GM19463 (cell line): ENCODE results near the gene G6PC3.
A peak's percentile ranks its signal among the peaks of the same experiment; 100 is the strongest.
"Not testable (repeated sequence)": the region's sequence is repeated elsewhere in the genome, so short reads cannot be mapped to it uniquely, and the experiment has no call there.

ENCODE experiments used
- ATAC-seq: cut with Tn5 transposase; IDR thresholded peaks from one replicate; pipeline ENCODE4 v1.9.1; 2021; ENCODE audit warnings: mild to moderate bottlenecking, moderate library complexity; ENCODE audit not compliant: unreplicated experiment

Gene G6PC3, protein sequence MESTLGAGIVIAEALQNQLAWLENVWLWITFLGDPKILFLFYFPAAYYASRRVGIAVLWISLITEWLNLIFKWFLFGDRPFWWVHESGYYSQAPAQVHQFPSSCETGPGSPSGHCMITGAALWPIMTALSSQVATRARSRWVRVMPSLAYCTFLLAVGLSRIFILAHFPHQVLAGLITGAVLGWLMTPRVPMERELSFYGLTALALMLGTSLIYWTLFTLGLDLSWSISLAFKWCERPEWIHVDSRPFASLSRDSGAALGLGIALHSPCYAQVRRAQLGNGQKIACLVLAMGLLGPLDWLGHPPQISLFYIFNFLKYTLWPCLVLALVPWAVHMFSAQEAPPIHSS

GRCh38 chr17:44070455-44071197 is at the start of gene G6PC3:
G6PC3 (plus strand) TSS chr17:44070735; CDS start chr17:44070966, 231 bp downstream.
- ATAC-seq, result peak; percentile 71

DNA sequence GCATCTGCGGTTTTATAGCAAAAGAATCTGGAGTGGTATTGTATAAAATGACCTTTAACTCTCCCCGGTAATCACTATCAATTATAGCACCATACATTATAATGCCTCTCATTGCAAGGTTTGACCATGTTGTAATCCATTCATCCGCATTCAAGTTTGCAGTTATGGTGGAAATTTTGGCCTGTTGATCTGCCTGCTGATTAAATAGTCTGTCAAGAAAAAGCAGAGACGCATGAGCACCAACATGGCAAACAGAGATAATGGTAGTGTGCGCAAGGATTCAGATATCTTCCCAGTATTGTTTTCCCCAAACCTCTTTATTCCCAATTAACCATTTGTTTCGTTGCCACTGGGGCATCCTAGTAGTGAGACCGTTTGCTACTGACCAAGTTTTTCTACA is 49.3 kb upstream of the G6PC3 start:
- ATAC-seq, result not testable (repeated sequence)

DNA sequence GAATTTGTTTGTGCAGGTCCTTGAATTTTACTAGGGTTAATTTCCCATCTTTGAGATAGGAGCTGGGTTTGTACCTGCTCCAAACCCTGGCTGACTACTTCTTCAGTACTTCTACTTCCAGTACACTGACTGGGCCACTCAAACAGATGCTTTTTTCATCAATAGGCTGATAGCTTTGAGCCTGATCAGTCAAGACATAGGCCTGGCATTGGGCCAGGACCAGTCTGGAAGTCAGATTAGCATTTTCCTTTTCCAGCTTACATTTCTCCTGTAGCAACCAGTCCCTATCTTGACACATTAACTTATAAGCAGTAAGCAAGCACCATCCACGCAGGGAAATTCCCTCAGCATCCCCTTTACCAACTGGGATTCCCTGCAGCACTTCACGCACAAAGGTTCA is 48.3 kb upstream of the G6PC3 start:
- no peak for ATAC-seq

- ATAC-seq, result no peak
Measured at GRCh38 chr17:44023545-44024270, 46.8 kb upstream of the G6PC3 start.

- ATAC-seq, result no peak
Measured at GRCh38 chr17:44024271-44024663, 46.3 kb upstream of the G6PC3 start.

DNA sequence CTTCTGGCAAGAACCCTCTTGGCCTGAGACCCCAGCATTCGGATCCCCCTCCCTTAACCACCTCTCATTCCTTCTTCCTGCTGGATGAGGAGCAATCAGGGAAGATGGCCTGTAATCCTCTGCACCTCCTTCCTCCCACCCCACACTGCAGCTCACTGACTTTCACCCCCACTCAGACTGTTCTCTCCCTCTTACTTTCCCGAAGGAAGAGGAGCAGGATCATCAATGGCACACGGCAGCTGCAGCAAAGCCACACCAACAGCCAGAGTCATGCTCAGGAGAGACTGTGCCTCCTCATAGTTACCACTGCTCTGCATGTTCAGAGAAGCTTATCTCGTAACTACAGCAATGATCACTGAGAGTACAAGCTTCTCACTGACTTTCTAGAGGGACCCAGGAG is 45.7 kb upstream of the G6PC3 start:
- no peak for ATAC-seq

DNA sequence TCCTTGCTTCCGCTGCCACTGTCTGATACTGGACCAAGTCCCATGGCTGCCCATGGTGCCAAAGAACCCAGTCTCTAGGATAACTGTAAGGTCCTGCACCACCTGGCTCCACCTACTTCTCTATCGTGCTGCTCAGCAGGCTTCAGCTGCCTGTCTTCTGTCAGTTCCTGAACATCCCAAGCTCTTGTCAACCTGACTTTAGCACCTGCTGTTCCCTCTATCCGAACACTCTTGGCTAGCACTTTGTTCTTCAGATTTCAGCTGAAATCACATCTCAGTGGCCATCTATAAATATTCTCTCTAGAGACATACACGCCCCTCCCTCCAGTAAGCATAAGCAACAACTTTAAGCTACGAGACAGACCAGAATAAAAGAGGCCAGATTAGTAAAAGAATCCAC is 40.8 kb upstream of the G6PC3 start:
- no peak for ATAC-seq

GRCh38 chr17:44030482-44030881 is 40.1 kb upstream of the G6PC3 start:
- ATAC-seq, result no peak

GRCh38 chr17:44033861-44034408 is 36.6 kb upstream of the G6PC3 start:
- no peak for ATAC-seq

- not testable (repeated sequence) for ATAC-seq
Measured at GRCh38 chr17:44034688-44035087, 35.8 kb upstream of the G6PC3 start.

GRCh38 chr17:44037471-44037870 is 33.1 kb upstream of the G6PC3 start:
- ATAC-seq, result no peak

DNA sequence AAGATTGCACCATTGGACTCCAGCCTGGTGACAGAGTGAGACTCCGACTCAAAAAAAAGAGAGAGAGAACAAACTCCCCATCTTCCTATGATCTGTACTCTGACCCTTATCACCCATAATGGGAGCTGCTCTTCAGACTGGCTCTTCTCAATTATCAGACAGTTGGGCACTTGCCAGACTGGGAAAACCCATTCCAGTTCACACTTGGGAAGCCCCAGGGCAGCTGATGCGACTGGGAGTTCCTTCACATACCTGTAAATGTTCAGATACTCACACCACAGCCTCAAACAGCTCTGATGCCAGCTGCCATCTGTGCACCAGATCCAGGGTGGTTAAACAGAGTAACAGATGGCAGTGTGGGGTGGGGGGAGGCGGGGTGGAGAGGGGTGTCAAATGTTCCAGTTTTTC is 31.9 kb upstream of the G6PC3 start:
- ATAC-seq, result no peak

DNA sequence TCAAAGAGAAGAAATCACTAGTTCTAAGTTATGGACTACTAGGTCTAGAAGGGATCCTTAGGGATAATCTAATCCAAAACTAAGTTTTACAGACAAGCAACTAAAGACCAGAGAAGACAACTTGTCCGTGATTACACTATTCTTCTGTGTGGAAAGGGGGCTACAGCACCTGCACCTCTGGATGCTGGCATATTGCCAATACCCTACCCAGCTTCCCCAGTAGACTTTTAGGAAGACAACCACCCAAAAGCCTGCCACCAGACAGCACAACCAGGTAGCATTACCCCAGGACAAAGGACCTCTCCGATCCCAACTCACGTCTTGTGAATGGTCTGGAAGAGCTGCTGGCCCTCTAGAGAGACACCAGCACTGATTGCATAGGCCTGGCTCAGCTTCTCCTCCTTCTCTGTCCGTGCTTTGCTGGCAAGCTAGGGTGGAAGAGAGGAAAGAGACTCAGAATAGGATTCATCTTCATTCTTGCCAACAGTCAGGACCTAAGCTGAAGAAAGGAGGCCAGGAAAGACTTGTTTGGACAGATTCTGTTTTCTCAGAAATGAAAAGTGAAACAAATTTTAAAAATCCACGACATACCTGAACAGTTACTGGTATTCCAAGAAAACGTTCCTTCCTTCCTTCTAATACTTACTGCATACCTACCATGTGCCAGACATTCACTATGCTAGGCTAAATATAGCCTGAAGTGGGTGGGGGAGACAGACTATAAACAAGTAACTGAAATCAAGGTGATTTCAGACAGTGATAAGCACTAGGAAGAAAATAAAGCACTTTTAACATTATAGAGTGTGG is 30.5 kb upstream of the G6PC3 start:
- no peak for ATAC-seq

DNA sequence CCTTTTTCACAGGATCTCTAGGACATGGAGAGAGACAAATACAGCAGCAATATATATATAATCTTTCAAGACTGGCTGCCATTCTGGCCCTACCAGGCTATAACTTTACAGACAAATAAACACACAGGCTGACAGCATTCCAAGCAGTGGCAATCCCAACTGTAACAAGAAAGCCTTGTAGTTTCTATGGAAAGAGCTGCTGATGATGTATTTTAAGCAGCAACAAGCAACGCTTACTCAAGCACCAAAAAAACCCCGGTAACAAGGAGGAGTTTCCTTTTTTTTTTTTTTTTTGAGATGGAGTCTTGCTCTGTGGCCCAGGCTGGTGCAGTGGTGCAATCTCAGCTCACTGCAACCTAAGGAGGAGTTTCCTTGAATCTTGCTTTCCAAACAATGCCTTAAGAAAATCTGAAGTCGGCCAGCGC is 27.3 kb upstream of the G6PC3 start:
- no peak for ATAC-seq

DNA sequence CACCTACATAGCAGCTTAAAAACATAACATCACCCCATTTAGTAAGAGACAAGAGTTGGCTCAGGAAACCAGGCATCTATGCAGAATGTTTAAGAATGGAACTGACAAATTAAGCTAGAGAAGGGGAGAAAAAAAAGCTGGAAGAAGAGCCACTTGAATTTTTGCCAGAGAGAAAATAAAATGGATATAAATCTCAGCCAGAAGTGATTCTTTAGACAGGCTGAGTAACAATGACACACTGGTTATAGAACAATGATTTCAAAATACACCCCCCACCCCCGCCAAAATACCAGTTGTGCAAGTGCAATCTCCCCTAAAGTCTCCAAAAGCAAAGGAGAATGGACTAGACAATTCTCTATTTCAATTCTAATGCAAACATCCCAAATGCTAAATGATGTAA is 26.5 kb upstream of the G6PC3 start:
- ATAC-seq, result no peak

- ATAC-seq, result no peak
Measured at GRCh38 chr17:44045486-44045885, 25.0 kb upstream of the G6PC3 start.

- ATAC-seq, result not testable (repeated sequence)
Measured at GRCh38 chr17:44046893-44047292, 23.6 kb upstream of the G6PC3 start.

DNA sequence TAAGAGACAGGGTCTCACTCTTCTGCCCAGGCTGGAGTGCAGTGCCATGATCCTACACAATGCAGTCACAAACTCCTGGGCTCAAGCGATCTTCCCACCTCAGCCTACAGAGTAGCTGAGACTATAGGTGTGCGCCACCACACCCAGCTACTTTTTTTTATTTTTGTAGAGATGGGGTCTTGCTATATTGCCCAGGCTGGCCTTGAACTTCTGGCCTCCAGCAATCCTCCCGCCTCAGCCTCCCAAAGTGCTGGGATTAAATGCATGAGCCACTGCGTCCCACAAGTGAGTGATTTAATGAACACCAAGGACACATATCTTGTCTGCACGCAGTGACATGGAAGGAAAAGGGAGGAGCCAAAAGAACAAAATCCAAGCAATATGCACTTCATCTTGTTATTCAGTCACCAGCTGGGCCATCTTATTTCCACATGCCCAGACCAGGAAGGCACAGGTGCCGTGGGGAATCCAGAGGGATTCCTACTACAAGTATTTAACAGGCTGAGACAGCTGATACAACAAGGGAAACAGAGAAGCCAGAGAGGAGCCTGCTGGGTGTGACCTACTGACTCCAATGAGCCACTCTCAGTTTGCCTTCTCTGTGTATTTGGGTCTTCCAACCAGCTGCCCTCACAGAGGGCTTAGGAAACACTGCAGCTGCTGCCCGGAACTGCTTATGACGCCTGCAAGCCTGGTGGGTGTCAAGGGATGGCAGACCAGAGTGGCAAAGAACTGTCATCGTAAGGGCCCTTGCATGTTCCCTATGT is 21.1 kb upstream of the G6PC3 start:
- ATAC-seq, result no peak

DNA sequence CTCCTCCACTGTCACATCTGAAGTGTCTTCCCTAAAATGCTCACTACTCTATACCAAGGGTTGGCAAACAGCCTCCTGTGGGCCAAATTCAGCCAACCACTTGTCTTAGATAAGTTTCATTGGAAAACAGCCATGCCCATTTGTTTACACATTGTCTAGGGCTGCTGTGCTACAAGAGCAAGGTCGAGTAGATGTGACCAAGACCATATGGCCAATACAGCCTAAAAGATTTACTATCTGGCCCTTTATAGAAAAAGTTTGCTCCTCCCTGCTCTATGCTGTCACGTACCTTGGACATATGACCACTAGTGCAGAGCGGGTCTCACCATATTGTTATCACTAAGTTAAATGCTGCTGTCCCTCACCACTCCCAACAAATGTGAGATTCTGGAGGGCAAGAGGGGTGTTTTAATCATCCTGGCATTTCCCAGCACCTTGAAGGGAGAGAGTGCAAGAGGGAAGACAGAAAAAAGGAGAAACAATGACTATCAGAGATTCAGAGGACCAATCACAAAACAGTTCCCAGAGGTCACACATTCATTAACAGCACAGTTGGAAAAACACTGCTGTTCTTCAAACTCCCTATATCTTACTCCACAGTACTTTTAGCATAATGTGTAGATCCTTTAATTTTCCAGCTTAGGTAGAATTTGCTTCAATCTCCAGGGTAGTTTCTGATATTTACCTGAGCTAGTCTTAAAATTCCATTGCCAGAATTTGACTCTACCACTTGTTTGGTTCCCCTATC is 17.2 kb upstream of the G6PC3 start:
- ATAC-seq, result no peak
